T-helper 17 cell (primary cell): ENCODE measurements around the gene B3GNT3. TPM values are rescaled to one million over a fixed set of nuclear protein-coding genes. Genes with fewer than 3 reads are reported as not detected.

Experiments
- ATAC-seq: fragments of 150-1000 bp; cut with Tn5 transposase; 2 replicates; pipeline ENCODE4 v1.10.0; 2021; ENCODE audit warnings: mild to moderate bottlenecking, moderate library complexity
- DNase-seq, 3 donors: peaks; one replicate each; pipeline versions ENCODE4 v3.0.0 to v3.0.0-alpha.2; 2020 to 2021
- H3K9me3 ChIP-seq: one replicate; pipeline ENCODE4 v1.7.0; 2013; ENCODE audit warnings: low read length, mild to moderate bottlenecking; ENCODE audit not compliant: control insufficient read depth, poor library complexity, severe bottlenecking
- H3K27ac Mint-ChIP-seq: one replicate; pipeline ENCODE4 v1.8.0; 2022; ENCODE audit warnings: mild to moderate bottlenecking, moderate library complexity, mixed read lengths
- H3K27me3 Mint-ChIP-seq: one replicate; pipeline ENCODE4 v1.8.0; 2022; ENCODE audit warnings: mixed read lengths
- H3K36me3 Mint-ChIP-seq: one replicate; pipeline ENCODE4 v1.8.0; 2022; ENCODE audit warnings: low read depth, mixed read lengths
- H3K4me1 Mint-ChIP-seq: one replicate; pipeline ENCODE4 v1.8.0; 2022; ENCODE audit warnings: mild to moderate bottlenecking, mixed read lengths
- H3K4me3 Mint-ChIP-seq: one replicate; pipeline ENCODE4 v1.8.0; 2022; ENCODE audit warnings: mild to moderate bottlenecking, moderate library complexity, mixed read lengths
- total RNA-seq, 4 donors: library from RNA in 2 of 4; stranded (reverse) in 2 of 4; gene quantifications; one replicate each; pipeline ENCODE4 v1.2.3 and lab custom pipeline; 2022 to 2026

Gene B3GNT3
- total RNA-seq, 2 donors from 2014 or later, result 0.52 to 0.94 TPM

- no peak for DNase-seq
- Mint-ChIP-seq H3K27ac (peak overlapping the region; percentile 86), H3K4me3 (no peak overlapping the region), H3K4me1 (peaks cover 20% of the 10 kb centered on the region), H3K27me3 (no peaks in the 10 kb centered on the region), H3K36me3 (peaks cover 13% of the 10 kb centered on the region)
- no peak for ATAC-seq
- H3K9me3 ChIP-seq, result no peaks in the 10 kb centered on the region
Observed at GRCh38 chr19:17836530-17836929, 41.6 kb downstream of the B3GNT3 start.

- H3K9me3 ChIP-seq, result no peaks in the 10 kb centered on the region
- ATAC-seq, result no peak
- peaks cover 13% of the 10 kb centered on the region for H3K36me3 Mint-ChIP-seq
- H3K4me1 Mint-ChIP-seq, result peaks cover 18% of the 10 kb centered on the region
- no peak overlapping the region for H3K4me3 Mint-ChIP-seq
- peak overlapping the region; percentile 8 for H3K27ac Mint-ChIP-seq
- no peaks in the 10 kb centered on the region for H3K27me3 Mint-ChIP-seq
- DNase-seq, result no peak
Observed at GRCh38 chr19:17837972-17838371, 43.0 kb downstream of the B3GNT3 start.

- Mint-ChIP-seq H3K27ac (no peak overlapping the region), H3K4me3 (no peak overlapping the region), H3K27me3 (no peaks in the 10 kb centered on the region), H3K4me1 (peaks cover 31% of the 10 kb centered on the region), H3K36me3 (peaks cover 16% of the 10 kb centered on the region)
- no peaks in the 10 kb centered on the region for H3K9me3 ChIP-seq
- ATAC-seq (no peak), DNase-seq (no peak)
Observed at GRCh38 chr19:17840019-17840418, 45.1 kb downstream of the B3GNT3 start.

DNA sequence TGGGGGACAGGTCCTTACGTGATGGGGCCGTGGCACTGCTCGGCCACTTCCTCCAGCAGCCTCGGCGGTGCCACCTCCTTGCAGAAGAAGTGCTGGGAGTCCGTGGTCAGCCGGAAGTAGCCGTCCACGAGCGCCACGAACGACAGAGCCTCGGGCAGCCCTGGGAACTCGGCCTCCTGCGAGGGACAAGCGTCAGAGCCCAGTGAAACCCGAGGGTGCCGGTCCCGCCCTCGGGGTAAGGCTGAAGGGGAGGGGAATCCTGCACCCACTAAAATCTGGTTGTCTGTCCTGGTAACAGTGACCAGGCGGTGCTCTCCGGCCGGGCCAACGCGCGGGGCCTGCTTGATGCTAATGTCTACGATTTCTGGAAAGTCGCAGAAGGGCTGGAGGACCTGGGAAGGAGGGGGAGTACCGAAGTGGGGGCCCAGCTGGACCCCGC is 46.5 kb downstream of the B3GNT3 start:
- Mint-ChIP-seq H3K4me3 (no peak overlapping the region), H3K36me3 (peaks cover 9% of the 10 kb centered on the region), H3K27ac (peak overlapping the region; percentile 75), H3K4me1 (peaks cover 26% of the 10 kb centered on the region), H3K27me3 (no peaks in the 10 kb centered on the region)
- ATAC-seq (no peak), DNase-seq (no peak)
- no peaks in the 10 kb centered on the region for H3K9me3 ChIP-seq

- H3K27me3 Mint-ChIP-seq, result no peaks in the 10 kb centered on the region
- DNase-seq, result peak; percentile 26 to 40 (median 29)
- peaks cover 22% of the 10 kb centered on the region for H3K4me1 Mint-ChIP-seq
- H3K4me3 Mint-ChIP-seq, result no peak overlapping the region
- peak overlapping the region; percentile 75 for H3K27ac Mint-ChIP-seq
- H3K9me3 ChIP-seq, result no peaks in the 10 kb centered on the region
- ATAC-seq, result peak; percentile 51
- peaks cover 5% of the 10 kb centered on the region for H3K36me3 Mint-ChIP-seq
Observed at GRCh38 chr19:17841810-17842662, 47.1 kb downstream of the B3GNT3 start.

DNA sequence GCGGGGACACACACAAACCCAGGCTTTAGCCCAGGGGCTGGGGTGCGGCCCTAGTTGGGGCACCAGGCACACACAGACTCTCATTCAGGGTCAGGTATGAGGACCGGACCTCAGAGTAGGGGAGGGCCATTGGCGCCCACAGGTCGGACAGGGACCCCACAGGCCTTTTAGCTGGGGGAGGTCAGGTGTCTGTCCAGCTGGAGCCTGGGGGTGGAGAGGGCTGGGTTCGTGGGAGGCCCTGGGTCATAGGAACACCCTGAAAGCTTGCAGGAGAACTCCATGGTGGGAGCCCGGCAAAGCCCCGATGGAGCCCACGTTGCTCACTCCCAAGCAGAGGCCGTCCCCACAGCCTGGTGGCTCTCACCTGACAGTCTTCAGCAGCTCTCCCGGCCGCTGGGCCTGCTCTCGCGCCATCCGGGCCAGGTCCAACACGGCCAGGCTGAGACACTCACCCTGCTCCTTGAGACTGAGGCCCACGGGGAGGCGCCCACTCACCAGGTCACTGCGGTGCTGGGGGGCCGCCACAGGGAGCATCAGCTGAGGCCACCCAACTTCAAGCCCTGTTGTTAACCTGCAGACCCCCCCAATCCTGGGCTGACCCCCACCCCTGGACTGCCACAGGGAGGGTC is 47.8 kb downstream of the B3GNT3 start:
- no peaks in the 10 kb centered on the region for H3K9me3 ChIP-seq
- H3K4me3 Mint-ChIP-seq, result no peak overlapping the region
- H3K36me3 Mint-ChIP-seq, result peaks cover 6% of the 10 kb centered on the region
- H3K27ac Mint-ChIP-seq, result no peak overlapping the region
- no peaks in the 10 kb centered on the region for H3K27me3 Mint-ChIP-seq
- no peak for DNase-seq
- H3K4me1 Mint-ChIP-seq, result peaks cover 23% of the 10 kb centered on the region
- no peak for ATAC-seq

DNA sequence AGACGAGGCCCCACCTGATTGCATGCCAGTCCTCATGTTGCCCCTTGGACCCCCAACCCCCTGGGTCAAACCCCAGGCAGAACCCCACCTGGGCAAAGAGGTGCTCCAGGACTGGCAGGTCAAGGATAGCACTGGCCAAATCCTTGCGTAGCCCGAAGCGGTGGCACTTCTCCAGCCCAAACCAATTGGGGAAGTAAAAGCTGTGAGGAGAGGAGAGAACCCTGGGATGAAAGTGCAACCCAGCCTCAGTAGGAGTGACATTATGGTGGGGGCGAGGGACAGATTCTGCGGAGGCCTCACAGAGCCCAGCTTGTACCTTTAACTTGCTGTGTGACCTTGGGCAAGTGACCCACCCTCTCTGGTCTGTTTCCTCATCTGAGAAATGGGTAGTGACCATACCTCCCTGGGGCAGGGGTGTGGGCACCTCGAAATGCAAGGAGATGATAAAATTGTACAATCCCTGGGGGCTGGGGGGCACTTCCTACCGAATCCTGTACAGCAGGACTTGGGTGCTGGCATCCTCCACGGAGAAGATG is 48.4 kb downstream of the B3GNT3 start:
- Mint-ChIP-seq H3K4me1 (peaks cover 28% of the 10 kb centered on the region), H3K27me3 (no peaks in the 10 kb centered on the region), H3K36me3 (peaks cover 5% of the 10 kb centered on the region), H3K27ac (peak overlapping the region; percentile 96), H3K4me3 (peak overlapping the region; percentile 93)
- H3K9me3 ChIP-seq, result no peaks in the 10 kb centered on the region
- ATAC-seq (no peak), DNase-seq (no peak)

- DNase-seq (no peak), ATAC-seq (no peak)
- H3K4me3 Mint-ChIP-seq, result peak overlapping the region; percentile 93
- peak overlapping the region; percentile 96 for H3K27ac Mint-ChIP-seq
- no peaks in the 10 kb centered on the region for H3K9me3 ChIP-seq
- peaks cover 5% of the 10 kb centered on the region for H3K36me3 Mint-ChIP-seq
- H3K27me3 Mint-ChIP-seq, result no peaks in the 10 kb centered on the region
- H3K4me1 Mint-ChIP-seq, result peaks cover 33% of the 10 kb centered on the region
Observed at GRCh38 chr19:17843908-17844490, 49.1 kb downstream of the B3GNT3 start.

DNA sequence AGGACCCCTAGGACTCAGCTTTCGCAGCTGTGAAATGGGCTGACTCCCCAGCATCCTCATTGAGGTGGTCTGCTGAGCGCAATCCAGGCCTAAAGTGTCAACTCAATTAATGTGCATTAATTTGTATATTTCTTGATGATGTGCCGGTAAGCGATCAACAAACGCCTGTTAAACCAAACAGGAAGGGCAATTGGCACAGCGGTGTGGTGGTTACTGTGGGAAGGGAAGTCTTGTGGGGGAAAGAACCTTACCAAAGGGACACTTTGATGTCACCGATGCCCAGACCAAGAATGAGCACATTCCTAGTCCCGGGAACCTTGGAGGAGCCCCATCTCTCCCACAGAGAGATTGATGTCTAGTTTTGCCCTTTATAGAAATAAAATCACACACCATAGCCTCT is 51.2 kb downstream of the B3GNT3 start:
- Mint-ChIP-seq H3K27ac (peak overlapping the region; percentile 96), H3K4me3 (peak overlapping the region; percentile 93), H3K36me3 (peaks cover 5% of the 10 kb centered on the region), H3K4me1 (peaks cover 46% of the 10 kb centered on the region), H3K27me3 (no peaks in the 10 kb centered on the region)
- no peaks in the 10 kb centered on the region for H3K9me3 ChIP-seq
- ATAC-seq (peak; percentile 45), DNase-seq (peak in 2 of 3 donors; percentile 36 to 53)

- peak within 1 kb of the TSS; percentile 93 for H3K4me3 Mint-ChIP-seq
- H3K36me3 Mint-ChIP-seq, result peaks cover 5% of the 10 kb centered on the region
- no peaks in the 10 kb centered on the region for H3K9me3 ChIP-seq
- H3K27me3 Mint-ChIP-seq, result no peaks in the 10 kb centered on the region
- H3K4me1 Mint-ChIP-seq, result peaks cover 53% of the 10 kb centered on the region
- ATAC-seq (peak; percentile 85), DNase-seq (peak; percentile 68 to 77 (median 76))
- peak within 1 kb of the TSS; percentile 96 for H3K27ac Mint-ChIP-seq
Observed at GRCh38 chr19:17847538-17848366, 52.8 kb downstream of the B3GNT3 start, which contains the start of gene JAK3. Gene JAK3 (minus strand): TSS chr19:17847982. CDS start chr19:17844417, 3,565 bp downstream.

GRCh38 chr19:17848595-17849292 is 53.8 kb downstream of the B3GNT3 start:
- no peaks in the 10 kb centered on the region for H3K27me3 Mint-ChIP-seq
- H3K4me3 Mint-ChIP-seq, result peak overlapping the region; percentile 93
- H3K4me1 Mint-ChIP-seq, result peaks cover 49% of the 10 kb centered on the region
- H3K9me3 ChIP-seq, result no peaks in the 10 kb centered on the region
- DNase-seq (no peak), ATAC-seq (no peak)
- H3K36me3 Mint-ChIP-seq, result peaks cover 5% of the 10 kb centered on the region
- peak overlapping the region; percentile 96 for H3K27ac Mint-ChIP-seq

- no peak for ATAC-seq
- DNase-seq, result no peak
- H3K27me3 Mint-ChIP-seq, result no peaks in the 10 kb centered on the region
- no peaks in the 10 kb centered on the region for H3K9me3 ChIP-seq
- H3K36me3 Mint-ChIP-seq, result no peaks in the 10 kb centered on the region
- H3K27ac Mint-ChIP-seq, result no peak overlapping the region
- H3K4me3 Mint-ChIP-seq, result no peak overlapping the region
- peaks cover 28% of the 10 kb centered on the region for H3K4me1 Mint-ChIP-seq
Observed at GRCh38 chr19:17854061-17854460, 59.1 kb downstream of the B3GNT3 start.
